Activated naive CD8-positive, alpha-beta T cell treated with anti-CD3 and anti-CD28 coated beads for 36 hours (primary cell): Measurements from ENCODE around the gene ABCC1. TPM values are rescaled to one million over a fixed set of nuclear protein-coding genes. Genes with fewer than 3 reads are reported as not detected.
A peak's percentile ranks its signal among the peaks of the same experiment; 100 is the strongest.
"Not testable (repeated sequence)": the region's sequence is repeated elsewhere in the genome, so short reads cannot be mapped to it uniquely, and the experiment has no call there.

ENCODE experiments used
- DNase-seq: peaks from one replicate; pipeline ENCODE4 v3.0.0; 2021
- H3K27ac Mint-ChIP-seq: one replicate; pipeline ENCODE4 v1.8.0; 2022; ENCODE audit warnings: mild to moderate bottlenecking, moderate library complexity, mixed read lengths
- H3K27me3 Mint-ChIP-seq: one replicate; pipeline ENCODE4 v1.8.0; 2022; ENCODE audit warnings: mild to moderate bottlenecking, mixed read lengths
- H3K36me3 Mint-ChIP-seq: one replicate; pipeline ENCODE4 v1.8.0; 2021; ENCODE audit warnings: mild to moderate bottlenecking, mixed read lengths
- H3K4me1 Mint-ChIP-seq: one replicate; pipeline ENCODE4 v1.8.0; 2021; ENCODE audit warnings: mixed read lengths
- H3K4me3 Mint-ChIP-seq: one replicate; pipeline ENCODE4 v1.8.0; 2022; ENCODE audit warnings: mild to moderate bottlenecking, moderate library complexity, mixed read lengths
- H3K9me3 Mint-ChIP-seq: one replicate; pipeline ENCODE4 v1.8.0; 2022; ENCODE audit warnings: mixed read lengths
- total RNA-seq, 2 experiments: library from RNA; stranded (reverse); gene quantifications; one replicate each; pipeline ENCODE4 v1.2.3, GENCODE V29; 2021

The ABCC1 gene
- total RNA-seq, 2 experiments from 2014 or later = 57.0 to 61.9 TPM

- Mint-ChIP-seq H3K36me3 (no peaks in the 10 kb centered on the region), H3K27ac (no peak overlapping the region), H3K4me3 (no peak overlapping the region), H3K9me3 (peaks cover 12% of the 10 kb centered on the region), H3K4me1 (no peaks in the 10 kb centered on the region), H3K27me3 (no peaks in the 10 kb centered on the region)
- DNase-seq = no peak
Measured at GRCh38 chr16:16159662-16160061, 210.2 kb downstream of the ABCC1 start.

GRCh38 chr16:16161319-16161718, 211.9 kb downstream of the ABCC1 start:
- H3K36me3 Mint-ChIP-seq = no peaks in the 10 kb centered on the region
- H3K27me3 Mint-ChIP-seq = no peaks in the 10 kb centered on the region
- no peak overlapping the region for H3K4me3 Mint-ChIP-seq
- peaks cover 12% of the 10 kb centered on the region for H3K9me3 Mint-ChIP-seq
- no peak for DNase-seq
- H3K27ac Mint-ChIP-seq = no peak overlapping the region
- H3K4me1 Mint-ChIP-seq = no peaks in the 10 kb centered on the region

- not testable (repeated sequence) for H3K27me3 Mint-ChIP-seq, H3K4me1 Mint-ChIP-seq, H3K4me3 Mint-ChIP-seq, DNase-seq, H3K27ac Mint-ChIP-seq, H3K36me3 Mint-ChIP-seq
- peaks cover 12% of the 10 kb centered on the region for H3K9me3 Mint-ChIP-seq
Measured at GRCh38 chr16:16161840-16162239, 212.4 kb downstream of the ABCC1 start.

GRCh38 chr16:16162591-16162990, 213.2 kb downstream of the ABCC1 start:
- Mint-ChIP-seq H3K4me3 (no peak overlapping the region), H3K9me3 (peaks cover 12% of the 10 kb centered on the region), H3K27ac (no peak overlapping the region), H3K27me3 (no peaks in the 10 kb centered on the region), H3K4me1 (no peaks in the 10 kb centered on the region), H3K36me3 (no peaks in the 10 kb centered on the region)
- DNase-seq = peak; percentile 12

- H3K9me3 Mint-ChIP-seq = peaks cover 11% of the 10 kb centered on the region
- no peaks in the 10 kb centered on the region for H3K4me1 Mint-ChIP-seq
- DNase-seq = no peak
- no peaks in the 10 kb centered on the region for H3K27me3 Mint-ChIP-seq
- H3K4me3 Mint-ChIP-seq = no peak overlapping the region
- H3K27ac Mint-ChIP-seq = no peak overlapping the region
- H3K36me3 Mint-ChIP-seq = no peaks in the 10 kb centered on the region
Measured at GRCh38 chr16:16163109-16163508, 213.7 kb downstream of the ABCC1 start.

- no peak overlapping the region for H3K4me3 Mint-ChIP-seq
- DNase-seq = no peak
- no peaks in the 10 kb centered on the region for H3K36me3 Mint-ChIP-seq
- H3K4me1 Mint-ChIP-seq = no peaks in the 10 kb centered on the region
- no peaks in the 10 kb centered on the region for H3K27me3 Mint-ChIP-seq
- H3K27ac Mint-ChIP-seq = no peak overlapping the region
- H3K9me3 Mint-ChIP-seq = peaks cover 7% of the 10 kb centered on the region
Measured at GRCh38 chr16:16163571-16163970, 214.2 kb downstream of the ABCC1 start.

GRCh38 chr16:16164243-16164642, 214.8 kb downstream of the ABCC1 start:
- no peaks in the 10 kb centered on the region for H3K27me3 Mint-ChIP-seq
- no peaks in the 10 kb centered on the region for H3K36me3 Mint-ChIP-seq
- DNase-seq = no peak
- peaks cover 4% of the 10 kb centered on the region for H3K9me3 Mint-ChIP-seq
- no peak overlapping the region for H3K4me3 Mint-ChIP-seq
- H3K4me1 Mint-ChIP-seq = no peaks in the 10 kb centered on the region
- H3K27ac Mint-ChIP-seq = no peak overlapping the region

- Mint-ChIP-seq H3K27me3 (no peaks in the 10 kb centered on the region), H3K36me3 (no peaks in the 10 kb centered on the region), H3K9me3 (no peaks in the 10 kb centered on the region), H3K4me3 (no peak overlapping the region), H3K4me1 (no peaks in the 10 kb centered on the region), H3K27ac (no peak overlapping the region)
- no peak for DNase-seq
Measured at GRCh38 chr16:16166085-16166484, 216.7 kb downstream of the ABCC1 start.

- H3K27me3 Mint-ChIP-seq = no peaks in the 10 kb centered on the region
- H3K4me1 Mint-ChIP-seq = no peaks in the 10 kb centered on the region
- H3K4me3 Mint-ChIP-seq = no peak overlapping the region
- no peaks in the 10 kb centered on the region for H3K9me3 Mint-ChIP-seq
- no peaks in the 10 kb centered on the region for H3K36me3 Mint-ChIP-seq
- no peak overlapping the region for H3K27ac Mint-ChIP-seq
- DNase-seq = no peak
Measured at GRCh38 chr16:16166949-16167348, 217.5 kb downstream of the ABCC1 start.

GRCh38 chr16:16167927-16168326, 218.5 kb downstream of the ABCC1 start:
- Mint-ChIP-seq H3K9me3 (no peaks in the 10 kb centered on the region), H3K4me1 (no peaks in the 10 kb centered on the region), H3K4me3 (no peak overlapping the region), H3K27me3 (no peaks in the 10 kb centered on the region), H3K27ac (no peak overlapping the region), H3K36me3 (no peaks in the 10 kb centered on the region)
- no peak for DNase-seq

GRCh38 chr16:16168431-16168830, 219.0 kb downstream of the ABCC1 start:
- no peaks in the 10 kb centered on the region for H3K36me3 Mint-ChIP-seq
- no peak for DNase-seq
- H3K27ac Mint-ChIP-seq = no peak overlapping the region
- H3K4me3 Mint-ChIP-seq = no peak overlapping the region
- H3K27me3 Mint-ChIP-seq = no peaks in the 10 kb centered on the region
- H3K9me3 Mint-ChIP-seq = no peaks in the 10 kb centered on the region
- no peaks in the 10 kb centered on the region for H3K4me1 Mint-ChIP-seq

- DNase-seq = no peak
- H3K4me1 Mint-ChIP-seq = no peaks in the 10 kb centered on the region
- no peak overlapping the region for H3K4me3 Mint-ChIP-seq
- H3K9me3 Mint-ChIP-seq = no peaks in the 10 kb centered on the region
- no peak overlapping the region for H3K27ac Mint-ChIP-seq
- H3K27me3 Mint-ChIP-seq = no peaks in the 10 kb centered on the region
- no peaks in the 10 kb centered on the region for H3K36me3 Mint-ChIP-seq
Measured at GRCh38 chr16:16169615-16170014, 220.2 kb downstream of the ABCC1 start.

- peaks cover 1% of the 10 kb centered on the region for H3K9me3 Mint-ChIP-seq
- H3K4me3 Mint-ChIP-seq = no peak overlapping the region
- no peaks in the 10 kb centered on the region for H3K27me3 Mint-ChIP-seq
- no peaks in the 10 kb centered on the region for H3K4me1 Mint-ChIP-seq
- DNase-seq = no peak
- H3K27ac Mint-ChIP-seq = no peak overlapping the region
- H3K36me3 Mint-ChIP-seq = no peaks in the 10 kb centered on the region
Measured at GRCh38 chr16:16171332-16171919, 222.0 kb downstream of the ABCC1 start.

GRCh38 chr16:16172991-16173390, 223.6 kb downstream of the ABCC1 start:
- Mint-ChIP-seq H3K27ac (no peak overlapping the region), H3K4me1 (no peaks in the 10 kb centered on the region), H3K9me3 (peaks cover 1% of the 10 kb centered on the region), H3K27me3 (no peaks in the 10 kb centered on the region), H3K4me3 (no peak overlapping the region), H3K36me3 (no peaks in the 10 kb centered on the region)
- DNase-seq = no peak

GRCh38 chr16:16175296-16175695, 225.9 kb downstream of the ABCC1 start:
- no peak overlapping the region for H3K27ac Mint-ChIP-seq
- H3K36me3 Mint-ChIP-seq = no peaks in the 10 kb centered on the region
- no peaks in the 10 kb centered on the region for H3K4me1 Mint-ChIP-seq
- no peaks in the 10 kb centered on the region for H3K27me3 Mint-ChIP-seq
- DNase-seq = no peak
- no peak overlapping the region for H3K4me3 Mint-ChIP-seq
- peaks cover 1% of the 10 kb centered on the region for H3K9me3 Mint-ChIP-seq

GRCh38 chr16:16176328-16176727, 226.9 kb downstream of the ABCC1 start:
- Mint-ChIP-seq H3K9me3 (peaks cover 1% of the 10 kb centered on the region), H3K27ac (no peak overlapping the region), H3K4me1 (no peaks in the 10 kb centered on the region), H3K4me3 (no peak overlapping the region), H3K36me3 (no peaks in the 10 kb centered on the region), H3K27me3 (no peaks in the 10 kb centered on the region)
- no peak for DNase-seq
